SU-DHL-6 (cell line): ENCODE results near the gene DGKG.

Source experiments
- H2AFZ ChIP-seq: fragments of 200-600 bp; sonication (generic); 2 replicates; pipeline ENCODE4 v1.6.1; 2014; ENCODE audit warnings: low read depth, mild to moderate bottlenecking, moderate library complexity, mixed read lengths, antibody characterized with exemption, low read length; ENCODE audit not compliant: severe bottlenecking
- H3F3A ChIP-seq: fragments of 200-600 bp; shearing (Covaris generic); 2 replicates; pipeline ENCODE4 v1.6.0; 2016; ENCODE audit warnings: antibody characterized with exemption, mild to moderate bottlenecking; ENCODE audit not compliant: insufficient read depth
- H3K27ac ChIP-seq: fragments of 200-600 bp; sonication (generic); 2 replicates; pipeline ENCODE4 v1.5.1; 2016; ENCODE audit warnings: low read depth, mild to moderate bottlenecking, low read length, moderate library complexity, mixed read lengths
- H3K27me3 ChIP-seq: fragments of 200-600 bp; sonication (generic), shearing (Covaris generic); 2 replicates; pipeline ENCODE4 v1.6.0; 2014; ENCODE audit warnings: mild to moderate bottlenecking, low read length
- H3K36me3 ChIP-seq: fragments of 200-600 bp; sonication (generic); 2 replicates; pipeline ENCODE4 v1.6.1; 2014; ENCODE audit warnings: mild to moderate bottlenecking, low read length, mixed read lengths
- H3K4me2 ChIP-seq: fragments of 300-600, 200-600 bp; shearing (Covaris generic), sonication (generic); 2 replicates; pipeline ENCODE4 v1.6.0; 2014; ENCODE audit warnings: low read length, low read depth, mild to moderate bottlenecking; ENCODE audit not compliant: poor library complexity, severe bottlenecking
- H3K4me3 ChIP-seq: fragments of 200-600 bp; sonication (generic); 2 replicates; pipeline ENCODE4 v1.5.1; 2014; ENCODE audit warnings: antibody characterized with exemption, low read length, mild to moderate bottlenecking, mixed read lengths; ENCODE audit not compliant: insufficient read depth, poor library complexity, severe bottlenecking
- H3K79me2 ChIP-seq: fragments of 200-600 bp; sonication (generic); 2 replicates; pipeline ENCODE4 v1.6.1; 2014; ENCODE audit warnings: mild to moderate bottlenecking, low read length, moderate library complexity; ENCODE audit not compliant: insufficient read depth
- H3K9ac ChIP-seq: fragments of 200-600 bp; sonication (generic); 2 replicates; pipeline ENCODE4 v1.7.0; 2014; ENCODE audit warnings: mild to moderate bottlenecking, low read length
- H3K9me2 ChIP-seq: fragments of 200-600 bp; sonication (generic); replicated peaks from 2 replicates; pipeline ENCODE4 v1.6.1; 2014; ENCODE audit warnings: low read length; ENCODE audit not compliant: insufficient read depth
- H3K9me3 ChIP-seq: fragments of 200-600 bp; sonication (generic); 2 replicates; pipeline ENCODE4 v1.6.1; 2014; ENCODE audit warnings: low read length, mixed read lengths; ENCODE audit not compliant: insufficient read depth
- H4K20me1 ChIP-seq: fragments of 200-600 bp; sonication (generic); 2 replicates; pipeline ENCODE4 v1.6.1; 2014; ENCODE audit warnings: low read depth, mild to moderate bottlenecking, antibody characterized with exemption, low read length, moderate library complexity, mixed read lengths
- CTCF ChIP-seq: fragments of 200-600 bp; sonication (generic); IDR thresholded peaks from one replicate; pipeline ENCODE4 v1.5.1; 2017; ENCODE audit warnings: antibody characterized with exemption, mild to moderate bottlenecking, low read length, moderate library complexity; ENCODE audit not compliant: insufficient read depth, poor library complexity, severe bottlenecking
- EZH2phosphoT487 ChIP-seq: fragments of 200-600 bp; sonication (generic), shearing (Covaris generic); conservative IDR thresholded peaks from 2 replicates; pipeline ENCODE4 v1.6.1; 2018; ENCODE audit warnings: mild to moderate bottlenecking, antibody characterized with exemption, low read length, moderate library complexity, mixed read lengths

Gene DGKG

GRCh38 chr3:186299327-186299726 is 62.7 kb downstream of the DGKG start:
- H3K9me3 ChIP-seq = no peaks in the 10 kb centered on the region
- TF ChIP-seq CTCF (no peak), EZH2phosphoT487 (no peak)
- H3K4me2 ChIP-seq = no peak overlapping the region
- no peaks in the 10 kb centered on the region for H3K36me3 ChIP-seq
- no peaks in the 10 kb centered on the region for H3K27me3 ChIP-seq
- H3K9ac ChIP-seq = no peak overlapping the region
- H3F3A ChIP-seq = no peaks in the 10 kb centered on the region
- no peaks in the 10 kb centered on the region for H3K9me2 ChIP-seq
- no peak overlapping the region for H3K27ac ChIP-seq
- H2AFZ ChIP-seq = no peak overlapping the region
- H3K79me2 ChIP-seq = no peaks in the 10 kb centered on the region
- no peak overlapping the region for H3K4me3 ChIP-seq
- no peaks in the 10 kb centered on the region for H4K20me1 ChIP-seq

- H3K79me2 ChIP-seq = no peaks in the 10 kb centered on the region
- no peaks in the 10 kb centered on the region for H3F3A ChIP-seq
- H3K27ac ChIP-seq = no peak overlapping the region
- no peak overlapping the region for H3K4me2 ChIP-seq
- no peak overlapping the region for H3K4me3 ChIP-seq
- H3K9ac ChIP-seq = no peak overlapping the region
- no peaks in the 10 kb centered on the region for H4K20me1 ChIP-seq
- H3K9me3 ChIP-seq = no peaks in the 10 kb centered on the region
- TF ChIP-seq CTCF (no peak), EZH2phosphoT487 (no peak)
- H2AFZ ChIP-seq = no peak overlapping the region
- H3K9me2 ChIP-seq = no peaks in the 10 kb centered on the region
- H3K27me3 ChIP-seq = no peaks in the 10 kb centered on the region
- H3K36me3 ChIP-seq = no peaks in the 10 kb centered on the region
These were observed 63.2 kb downstream of the DGKG start for GRCh38 chr3:186298876-186299275.

GRCh38 chr3:186290796-186291195 is 71.2 kb downstream of the DGKG start:
- Histone ChIP-seq H4K20me1 (no peaks in the 10 kb centered on the region), H3K36me3 (no peaks in the 10 kb centered on the region), H3K79me2 (no peaks in the 10 kb centered on the region), H3K4me2 (no peak overlapping the region), H3K4me3 (no peak overlapping the region), H3K9me3 (no peaks in the 10 kb centered on the region), H3K9ac (no peak overlapping the region), H3F3A (no peaks in the 10 kb centered on the region), H3K9me2 (no peaks in the 10 kb centered on the region), H3K27me3 (no peaks in the 10 kb centered on the region), H2AFZ (no peak overlapping the region), H3K27ac (no peak overlapping the region)
- TF ChIP-seq CTCF (no peak), EZH2phosphoT487 (no peak)
